ENCODE measurements around the gene PRPF39. TPM values are rescaled to one million over a fixed set of nuclear protein-coding genes. Genes with fewer than 3 reads are reported as not detected.
A peak's percentile ranks its signal among the peaks of the same experiment; 100 is the strongest.

PRPF39 gene
- total and polyA plus RNA-seq, 2 of the 13 experiments (the other 11 are each of a cell fraction or from before 2014, with no cell fraction given) = 44.2 to 65.0 TPM

DNA sequence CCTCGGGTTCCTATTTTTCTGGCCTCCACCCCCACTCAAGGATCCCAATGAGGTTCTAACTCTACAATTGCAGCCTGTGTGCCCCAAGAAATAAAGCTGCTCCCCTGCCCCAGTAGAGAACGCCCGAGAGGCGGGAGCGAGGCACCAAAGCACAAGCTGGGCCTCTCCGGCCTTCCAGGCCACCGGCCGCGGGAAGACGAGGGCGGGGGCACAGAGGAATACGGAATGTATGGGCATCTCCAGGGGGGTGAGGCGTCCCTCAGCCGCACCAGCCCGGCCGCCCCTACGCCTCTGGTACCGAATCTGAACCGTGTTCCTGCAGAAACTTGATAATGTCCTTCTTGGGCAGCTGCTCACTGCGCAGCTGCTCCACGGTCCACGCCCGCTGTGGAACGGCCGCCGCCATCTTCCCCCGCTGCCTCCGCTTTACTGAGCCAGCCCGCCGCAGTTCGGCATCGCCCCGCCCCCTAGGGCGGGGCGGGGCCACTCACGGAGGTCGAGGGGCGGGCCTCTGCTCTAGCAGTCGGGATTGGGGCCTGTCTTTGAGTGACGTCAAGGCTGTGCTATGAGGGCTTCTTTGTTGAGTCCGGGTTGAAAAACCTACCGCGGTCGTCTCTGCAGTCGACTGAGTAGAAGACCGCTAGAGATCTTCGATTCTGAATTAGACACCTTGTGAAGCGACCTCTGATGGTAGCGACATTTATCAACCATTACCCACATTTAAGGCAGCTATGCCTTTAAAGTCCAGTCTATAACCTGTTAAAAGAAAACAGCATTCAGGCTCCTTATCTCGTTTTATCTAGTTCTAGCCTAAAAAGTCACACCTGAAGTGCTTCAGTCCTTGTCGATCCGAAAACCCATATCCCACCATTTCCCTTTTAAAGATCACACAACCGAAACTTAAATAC lies 50.4 kb downstream of the PRPF39 start, which contains the start of gene FKBP3 (continued):
- TF ChIP-seq, protein P1, sequence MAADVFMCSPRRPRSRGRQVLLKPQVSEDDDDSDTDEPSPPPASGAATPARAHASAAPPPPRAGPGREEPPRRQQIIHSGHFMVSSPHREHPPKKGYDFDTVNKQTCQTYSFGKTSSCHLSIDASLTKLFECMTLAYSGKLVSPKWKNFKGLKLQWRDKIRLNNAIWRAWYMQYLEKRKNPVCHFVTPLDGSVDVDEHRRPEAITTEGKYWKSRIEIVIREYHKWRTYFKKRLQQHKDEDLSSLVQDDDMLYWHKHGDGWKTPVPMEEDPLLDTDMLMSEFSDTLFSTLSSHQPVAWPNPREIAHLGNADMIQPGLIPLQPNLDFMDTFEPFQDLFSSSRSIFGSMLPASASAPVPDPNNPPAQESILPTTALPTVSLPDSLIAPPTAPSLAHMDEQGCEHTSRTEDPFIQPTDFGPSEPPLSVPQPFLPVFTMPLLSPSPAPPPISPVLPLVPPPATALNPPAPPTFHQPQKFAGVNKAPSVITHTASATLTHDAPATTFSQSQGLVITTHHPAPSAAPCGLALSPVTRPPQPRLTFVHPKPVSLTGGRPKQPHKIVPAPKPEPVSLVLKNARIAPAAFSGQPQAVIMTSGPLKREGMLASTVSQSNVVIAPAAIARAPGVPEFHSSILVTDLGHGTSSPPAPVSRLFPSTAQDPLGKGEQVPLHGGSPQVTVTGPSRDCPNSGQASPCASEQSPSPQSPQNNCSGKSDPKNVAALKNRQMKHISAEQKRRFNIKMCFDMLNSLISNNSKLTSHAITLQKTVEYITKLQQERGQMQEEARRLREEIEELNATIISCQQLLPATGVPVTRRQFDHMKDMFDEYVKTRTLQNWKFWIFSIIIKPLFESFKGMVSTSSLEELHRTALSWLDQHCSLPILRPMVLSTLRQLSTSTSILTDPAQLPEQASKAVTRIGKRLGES (CRISPR knock-in tag; IDR thresholded peaks at IDR 0.05; ENCODE audit: borderline replicate concordance) = no peak
- peak; percentile 98 for TF ChIP-seq ZFX (CRISPR knock-in tag; IDR thresholded peaks at IDR 0.05; ENCODE audit: low read depth)
- peak; percentile 83 to 89 for TF ChIP-seq POLR2A (IDR thresholded peaks at IDR 0.05; ENCODE audit: insufficient read depth in 1 of 2, low read depth in 2 of 2, low read length in 2 of 2)
- peak; percentile 64; the same call in 1 of the 2 replicates for TF ChIP-seq ZNF709 (CRISPR knock-in tag; IDR thresholded peaks at IDR 0.05)
- TF ChIP-seq ZFAT (CRISPR knock-in tag; conservative IDR thresholded peaks at IDR 0.05) = no peak
- TF ChIP-seq SIX4 (CRISPR knock-in tag; IDR thresholded peaks at IDR 0.05) = no peak
- TF ChIP-seq ZNF331 (CRISPR knock-in tag; IDR thresholded peaks at IDR 0.05) = peak; percentile 74
- no peak for TF ChIP-seq ZMYM2 (CRISPR knock-in tag; IDR thresholded peaks at IDR 0.05)
- TF ChIP-seq GABPB1 (CRISPR knock-in tag; IDR thresholded peaks at IDR 0.05) = peak; percentile 86
- peak; percentile 58; the same call in 1 of the 2 replicates for TF ChIP-seq AHR (CRISPR knock-in tag; IDR thresholded peaks at IDR 0.05)
- TF ChIP-seq GZF1 (CRISPR knock-in tag; IDR thresholded peaks at IDR 0.05) = peak; percentile 55; the same call in 1 of the 2 replicates
- no peak for TF ChIP-seq MTA3 (CRISPR knock-in tag; IDR thresholded peaks at IDR 0.05)
- TF ChIP-seq, protein P2, sequence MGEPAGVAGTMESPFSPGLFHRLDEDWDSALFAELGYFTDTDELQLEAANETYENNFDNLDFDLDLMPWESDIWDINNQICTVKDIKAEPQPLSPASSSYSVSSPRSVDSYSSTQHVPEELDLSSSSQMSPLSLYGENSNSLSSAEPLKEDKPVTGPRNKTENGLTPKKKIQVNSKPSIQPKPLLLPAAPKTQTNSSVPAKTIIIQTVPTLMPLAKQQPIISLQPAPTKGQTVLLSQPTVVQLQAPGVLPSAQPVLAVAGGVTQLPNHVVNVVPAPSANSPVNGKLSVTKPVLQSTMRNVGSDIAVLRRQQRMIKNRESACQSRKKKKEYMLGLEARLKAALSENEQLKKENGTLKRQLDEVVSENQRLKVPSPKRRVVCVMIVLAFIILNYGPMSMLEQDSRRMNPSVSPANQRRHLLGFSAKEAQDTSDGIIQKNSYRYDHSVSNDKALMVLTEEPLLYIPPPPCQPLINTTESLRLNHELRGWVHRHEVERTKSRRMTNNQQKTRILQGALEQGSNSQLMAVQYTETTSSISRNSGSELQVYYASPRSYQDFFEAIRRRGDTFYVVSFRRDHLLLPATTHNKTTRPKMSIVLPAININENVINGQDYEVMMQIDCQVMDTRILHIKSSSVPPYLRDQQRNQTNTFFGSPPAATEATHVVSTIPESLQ (CRISPR knock-in tag; conservative IDR thresholded peaks at IDR 0.05) = 0 out of 2 replicates have a peak, but pooled peaks have one; percentile 20
- no peak for TF ChIP-seq ZNF251 (CRISPR knock-in tag; IDR thresholded peaks at IDR 0.05)
- TF ChIP-seq FOXA3 (CRISPR knock-in tag; IDR thresholded peaks at IDR 0.05) = 0 out of 2 replicates have a peak, but pooled peaks have one; percentile 5
- TF ChIP-seq ZNF292 (CRISPR knock-in tag; IDR thresholded peaks at IDR 0.05; ENCODE audit: borderline replicate concordance, low read depth) = peak; percentile 61; the same call in 1 of the 2 replicates
- no peak for TF ChIP-seq ZNF761 (CRISPR knock-in tag; conservative IDR thresholded peaks at IDR 0.05)
- no peak for TF ChIP-seq ZNF138 (CRISPR knock-in tag; IDR thresholded peaks at IDR 0.05; ENCODE audit: low read depth)
- TF ChIP-seq RBM39 (IDR thresholded peaks at IDR 0.05; ENCODE audit: low read depth, low read length, poor library complexity, severe bottlenecking) = no peak
- TF ChIP-seq ZNF256 (CRISPR knock-in tag; conservative IDR thresholded peaks at IDR 0.05) = no peak
- peak; percentile 85; the same call in 1 of the 2 replicates for TF ChIP-seq ZNF367 (CRISPR knock-in tag; IDR thresholded peaks at IDR 0.05; ENCODE audit: borderline replicate concordance)
- TF ChIP-seq ZNF775 (CRISPR knock-in tag; IDR thresholded peaks at IDR 0.05; ENCODE audit: borderline replicate concordance) = no peak
- TF ChIP-seq ZNF562 (CRISPR knock-in tag; IDR thresholded peaks at IDR 0.05; ENCODE audit: borderline replicate concordance) = no peak

All from HepG2 (cell line).